Liver (tissue), 3 donors: ENCODE data around the gene TBX6.

Source experiments
- CTCF ChIP-seq: fragments of 150-350 bp; IDR thresholded peaks from 2 replicates; pipeline ENCODE4 v1.5.1; 2017; ENCODE audit warnings: improper control_type of control experiment, low read depth, low read length; ENCODE audit not compliant: missing input control
- GABPA ChIP-seq, 2 donors: IDR thresholded peaks in 1 of 2; conservative IDR thresholded peaks in 1 of 2; 2 replicates each; pipeline ENCODE4 v1.6.1; 2016; ENCODE audit warnings: antibody characterized with exemption in 2 of 2, mild to moderate bottlenecking in 1 of 2, moderate library complexity in 1 of 2
- JUND ChIP-seq, 2 donors: IDR thresholded peaks; 2 replicates each; pipeline ENCODE4 v1.6.1; 2016; ENCODE audit warnings: antibody characterized with exemption in 2 of 2
- RAD21 ChIP-seq, 2 donors: IDR thresholded peaks; 2 replicates each; pipeline ENCODE4 v1.6.1; 2016; ENCODE audit warnings: antibody characterized with exemption in 2 of 2, mild to moderate bottlenecking in 2 of 2
- REST ChIP-seq: IDR thresholded peaks from 2 replicates; pipeline ENCODE4 v1.6.1; 2016; ENCODE audit warnings: antibody characterized with exemption, mild to moderate bottlenecking
- RXRA ChIP-seq, 2 donors: IDR thresholded peaks; 2 replicates each; pipeline ENCODE4 v1.6.1; 2017 to 2018; ENCODE audit warnings: antibody characterized with exemption in 2 of 2, mild to moderate bottlenecking in 1 of 2
- SP1 ChIP-seq: IDR thresholded peaks from 2 replicates; pipeline ENCODE4 v1.6.1; 2018; ENCODE audit warnings: antibody characterized with exemption, mild to moderate bottlenecking
- TAF1 ChIP-seq: conservative IDR thresholded peaks from 2 replicates; pipeline ENCODE4 v1.6.1; 2016; ENCODE audit warnings: antibody characterized with exemption, mild to moderate bottlenecking
- YY1 ChIP-seq: IDR thresholded peaks from 2 replicates; pipeline ENCODE4 v1.6.1; 2016; ENCODE audit warnings: antibody characterized with exemption, mild to moderate bottlenecking
- TF ChIP-seq, protein P1 (sequence below): IDR thresholded peaks from 2 replicates; pipeline ENCODE4 v1.6.1; 2016; ENCODE audit warnings: antibody characterized with exemption
- TF ChIP-seq, protein P2 (sequence below): IDR thresholded peaks from 2 replicates; pipeline ENCODE4 v1.6.1; 2016; ENCODE audit warnings: antibody characterized with exemption
- TF ChIP-seq, protein P3 (sequence below): IDR thresholded peaks from 2 replicates; pipeline ENCODE4 v1.6.1; 2016; ENCODE audit warnings: antibody characterized with exemption
- donor health status: healthy.
- donor health status: healthy.

DNA sequence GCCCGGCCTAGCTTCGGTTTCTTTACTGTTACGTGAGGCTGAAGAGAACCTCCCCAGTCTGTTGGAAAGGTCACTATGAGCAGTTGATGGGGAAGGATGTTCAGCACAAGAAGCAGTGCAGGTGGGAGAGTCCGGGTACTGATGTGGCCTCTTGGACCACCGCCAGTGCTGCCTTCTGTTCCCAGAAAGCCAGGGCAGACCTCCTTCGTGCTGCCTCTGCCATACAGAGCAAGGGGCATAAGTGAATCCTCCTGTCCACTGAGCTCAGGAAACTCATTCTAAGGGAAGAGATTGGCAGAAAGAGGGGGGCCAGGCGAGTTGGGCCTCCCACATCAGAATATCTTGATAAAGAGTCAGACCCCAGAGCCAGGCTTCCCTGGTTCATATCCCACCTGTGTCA lies 12.2 kb downstream of the TBX6 start:
- TF ChIP-seq, protein P1, sequence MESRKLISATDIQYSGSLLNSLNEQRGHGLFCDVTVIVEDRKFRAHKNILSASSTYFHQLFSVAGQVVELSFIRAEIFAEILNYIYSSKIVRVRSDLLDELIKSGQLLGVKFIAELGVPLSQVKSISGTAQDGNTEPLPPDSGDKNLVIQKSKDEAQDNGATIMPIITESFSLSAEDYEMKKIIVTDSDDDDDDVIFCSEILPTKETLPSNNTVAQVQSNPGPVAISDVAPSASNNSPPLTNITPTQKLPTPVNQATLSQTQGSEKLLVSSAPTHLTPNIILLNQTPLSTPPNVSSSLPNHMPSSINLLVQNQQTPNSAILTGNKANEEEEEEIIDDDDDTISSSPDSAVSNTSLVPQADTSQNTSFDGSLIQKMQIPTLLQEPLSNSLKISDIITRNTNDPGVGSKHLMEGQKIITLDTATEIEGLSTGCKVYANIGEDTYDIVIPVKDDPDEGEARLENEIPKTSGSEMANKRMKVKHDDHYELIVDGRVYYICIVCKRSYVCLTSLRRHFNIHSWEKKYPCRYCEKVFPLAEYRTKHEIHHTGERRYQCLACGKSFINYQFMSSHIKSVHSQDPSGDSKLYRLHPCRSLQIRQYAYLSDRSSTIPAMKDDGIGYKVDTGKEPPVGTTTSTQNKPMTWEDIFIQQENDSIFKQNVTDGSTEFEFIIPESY, result no peak
- TF ChIP-seq YY1, result no peak
- no peak for TF ChIP-seq SP1
- no peak for TF ChIP-seq CTCF
- TF ChIP-seq, protein P2, sequence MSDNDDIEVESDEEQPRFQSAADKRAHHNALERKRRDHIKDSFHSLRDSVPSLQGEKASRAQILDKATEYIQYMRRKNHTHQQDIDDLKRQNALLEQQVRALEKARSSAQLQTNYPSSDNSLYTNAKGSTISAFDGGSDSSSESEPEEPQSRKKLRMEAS, result no peak
- TF ChIP-seq TAF1, result no peak
- no peak for TF ChIP-seq GABPA (IDR thresholded peaks at IDR 0.05 in 1 of 2, conservative IDR thresholded peaks at IDR 0.05 in 1 of 2)
- TF ChIP-seq REST, result no peak
- no peak for TF ChIP-seq JUND (IDR thresholded peaks at IDR 0.05)
- TF ChIP-seq, protein P3, sequence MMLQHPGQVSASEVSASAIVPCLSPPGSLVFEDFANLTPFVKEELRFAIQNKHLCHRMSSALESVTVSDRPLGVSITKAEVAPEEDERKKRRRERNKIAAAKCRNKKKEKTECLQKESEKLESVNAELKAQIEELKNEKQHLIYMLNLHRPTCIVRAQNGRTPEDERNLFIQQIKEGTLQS, result no peak
- TF ChIP-seq RAD21 (IDR thresholded peaks at IDR 0.05), result no peak
- TF ChIP-seq RXRA (IDR thresholded peaks at IDR 0.05), result no peak
